K562 (cell line): ENCODE measurements around the gene NUP43. TPM values are rescaled to one million over a fixed set of nuclear protein-coding genes. Genes with fewer than 3 reads are reported as not detected.

Experiments used
- BCLAF1 ChIP-seq, 2 experiments: fragments of 450-650 bp in 1 of 2; IDR thresholded peaks; 2 replicates each; pipeline ENCODE4 v1.6.1; 2011 to 2017; ENCODE audit warnings: low read depth in 2 of 2, antibody characterized with exemption in 1 of 2, borderline replicate concordance in 1 of 2, low read length in 1 of 2, mild to moderate bottlenecking in 1 of 2, mixed read lengths in 1 of 2; ENCODE audit not compliant: control insufficient read depth in 1 of 2
- DIDO1 ChIP-seq: fragments of 450-650 bp; IDR thresholded peaks from 2 replicates; pipeline ENCODE4 v1.6.1; 2016; ENCODE audit warnings: low read depth, missing biosample characterization, missing genetic modification characterization
- ELF2 ChIP-seq: fragments of 250-450 bp; sonication (Bioruptor Pico); IDR thresholded peaks from 2 replicates; pipeline ENCODE4 v1.5.0; 2021; ENCODE audit warnings: mild to moderate bottlenecking
- ETV6 ChIP-seq, 3 experiments: fragments of 150-350 bp in 1 of 3; sonication (generic) in 1 of 3; formaldehyde crosslinking in 1 of 3; IDR thresholded peaks; 2 replicates each; pipeline versions ENCODE4 v1.6.1 to v1.8.0; 2014 to 2022; ENCODE audit warnings: borderline replicate concordance in 2 of 3, low read depth in 2 of 3, antibody characterized with exemption in 1 of 3, low read length in 1 of 3, mild to moderate bottlenecking in 1 of 3, missing genetic modification reagents in 1 of 3
- HDGF ChIP-seq: fragments of 450-650 bp; IDR thresholded peaks from 2 replicates; pipeline ENCODE4 v1.6.1; 2016
- HMGXB4 ChIP-seq: sonication (generic); formaldehyde crosslinking; IDR thresholded peaks from 2 replicates; pipeline ENCODE4 v1.8.1; 2023; ENCODE audit warnings: mild to moderate bottlenecking, missing genetic modification reagents
- HOXB6 ChIP-seq: fragments of 250-450 bp; sonication (Bioruptor Pico); IDR thresholded peaks from 2 replicates; pipeline ENCODE4 v1.5.1; 2022; ENCODE audit warnings: mild to moderate bottlenecking, borderline replicate concordance
- MCM3 ChIP-seq: fragments of 450-650 bp; IDR thresholded peaks from 2 replicates; pipeline ENCODE4 v1.6.1; 2016
- MYNN ChIP-seq, 2 experiments: sonication (generic); formaldehyde crosslinking in 1 of 2; IDR thresholded peaks; 2 replicates each; pipeline versions ENCODE4 v1.5.0 to v1.6.1; 2016 to 2020; ENCODE audit warnings: antibody characterized with exemption in 1 of 2, missing genetic modification reagents in 1 of 2
- NR3C1 ChIP-seq: sonication (generic); formaldehyde crosslinking; IDR thresholded peaks from 2 replicates; pipeline ENCODE4 v1.8.1; 2022; ENCODE audit warnings: missing genetic modification reagents
- RBM39 ChIP-seq: fragments of 200-400 bp; formaldehyde crosslinking; optimal IDR thresholded peaks from 2 replicates; pipeline ENCODE3; 2018; ENCODE audit warnings: low read depth, low read length
- SMAD2 ChIP-seq: fragments of 150-350 bp; IDR thresholded peaks from 2 replicates; pipeline ENCODE4 v1.6.1; 2014; ENCODE audit warnings: low read depth, mild to moderate bottlenecking, low read length
- SRSF7 ChIP-seq: fragments of 200-400 bp; formaldehyde crosslinking; optimal IDR thresholded peaks from 2 replicates; pipeline ENCODE3; 2017; ENCODE audit warnings: mild to moderate bottlenecking, low read depth, low read length
- TFAM ChIP-seq: fragments of 250-450 bp; sonication (Bioruptor Pico); conservative IDR thresholded peaks from 2 replicates; pipeline ENCODE4 v1.5.0; 2021; ENCODE audit warnings: mild to moderate bottlenecking, moderate library complexity
- ZC3H8 ChIP-seq: fragments of 450-650 bp; IDR thresholded peaks from 2 replicates; pipeline ENCODE4 v1.6.1; 2017
- ZEB2 ChIP-seq: fragments of 450-650 bp; IDR thresholded peaks from 2 replicates; pipeline ENCODE4 v1.6.1; 2016
- ZNF121 ChIP-seq: sonication (generic); formaldehyde crosslinking; conservative IDR thresholded peaks from 2 replicates; pipeline ENCODE4 v1.8.0; 2022; ENCODE audit warnings: missing genetic modification reagents
- ZNF311 ChIP-seq: fragments of 250-450 bp; sonication (Bioruptor Pico); IDR thresholded peaks from 2 replicates; pipeline ENCODE4 v1.4.0; 2020; ENCODE audit warnings: mild to moderate bottlenecking, moderate library complexity
- polyA plus RNA-seq, 8 experiments: library from polyadenylated mRNA; depleted of rRNA in 4 of 8; stranded (reverse) in 5 of 8; unstranded in 3 of 8; fragments of >200 nt; fragmentation: Nextera tagmentation in 2 of 8; fragmentation: Illumina TruSeq in 1 of 8; extraction: Ambion mirVana in 2 of 8; extraction: Trizol in 1 of 8; gene quantifications; 2 replicates each; pipeline versions ENCODE4 v1.2.1 to v1.2.3, GENCODE V29; 2011 to 2014; ENCODE audit warnings: inconsistent platforms in 1 of 8, missing spikeins in 1 of 8
- total RNA-seq, 7 experiments: library from RNA; depleted of rRNA in 6 of 7; stranded (reverse); fragments of >200 nt in 6 of 7; fragmentation: Illumina TruSeq in 2 of 7; extraction: Trizol in 2 of 7; gene quantifications; 2 replicates each; pipeline versions ENCODE4 v1.2.1 to v1.2.3, GENCODE V29; 2011 to 2021; ENCODE audit warnings: low replicate concordance in 1 of 7
- TF ChIP-seq, protein P1 (sequence below): IDR thresholded peaks from 3 replicates; pipeline ENCODE4 v1.6.1; 2011; ENCODE audit warnings: borderline replicate concordance, mild to moderate bottlenecking; ENCODE audit not compliant: insufficient read length, insufficient read depth
- TF ChIP-seq, protein P2 (sequence below): fragments of 450-650 bp; IDR thresholded peaks from 2 replicates; pipeline ENCODE4 v1.6.1; 2016; ENCODE audit warnings: missing biosample characterization, missing genetic modification characterization
- TF ChIP-seq, protein P3 (sequence below): fragments of 250-450 bp; sonication (Bioruptor Pico); IDR thresholded peaks from 2 replicates; pipeline ENCODE4 v1.4.0; 2020; ENCODE audit warnings: mild to moderate bottlenecking, moderate library complexity

NUP43 gene
- total and polyA plus RNA-seq, 9 of the 15 experiments (the other 6 are each of a cell fraction or from before 2014, with no cell fraction given), result 28.9 to 136 (median 67.4) TPM

- TF ChIP-seq, protein P1, sequence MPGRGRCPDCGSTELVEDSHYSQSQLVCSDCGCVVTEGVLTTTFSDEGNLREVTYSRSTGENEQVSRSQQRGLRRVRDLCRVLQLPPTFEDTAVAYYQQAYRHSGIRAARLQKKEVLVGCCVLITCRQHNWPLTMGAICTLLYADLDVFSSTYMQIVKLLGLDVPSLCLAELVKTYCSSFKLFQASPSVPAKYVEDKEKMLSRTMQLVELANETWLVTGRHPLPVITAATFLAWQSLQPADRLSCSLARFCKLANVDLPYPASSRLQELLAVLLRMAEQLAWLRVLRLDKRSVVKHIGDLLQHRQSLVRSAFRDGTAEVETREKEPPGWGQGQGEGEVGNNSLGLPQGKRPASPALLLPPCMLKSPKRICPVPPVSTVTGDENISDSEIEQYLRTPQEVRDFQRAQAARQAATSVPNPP, result no peak
- TF ChIP-seq SRSF7 (no peak), ELF2 (CRISPR knock-in tag) (no peak), MCM3 (no peak), DIDO1 (tag) (no peak), SMAD2 (no peak), TFAM (CRISPR knock-in tag) (no peak), BCLAF1 (IDR thresholded peaks at IDR 0.05; ENCODE audit: borderline replicate concordance in 1 of 2, control insufficient read depth in 1 of 2, low read depth in 2 of 2, low read length in 1 of 2) (no peak), ZNF311 (CRISPR knock-in tag) (no peak), HOXB6 (no peak), ZC3H8 (no peak), ZNF121 (CRISPR knock-in tag) (no peak), HDGF (no peak), HMGXB4 (CRISPR knock-in tag) (no peak), RBM39 (peak; percentile 69), ETV6 (IDR thresholded peaks at IDR 0.05; ENCODE audit: borderline replicate concordance in 1 of 2, low read depth in 2 of 2, low read length in 1 of 2) (no peak), ETV6 (CRISPR knock-in tag; IDR thresholded peaks at IDR 0.05; ENCODE audit: borderline replicate concordance) (no peak), MYNN (IDR thresholded peaks at IDR 0.05) (0 out of 2 replicates have a peak, but pooled peaks have one; percentile 38), MYNN (CRISPR knock-in tag; IDR thresholded peaks at IDR 0.05) (no peak), ZEB2 (peak; percentile 84), NR3C1 (CRISPR knock-in tag) (0 out of 2 replicates have a peak, but pooled peaks have one; percentile 77)
- TF ChIP-seq, protein P2, sequence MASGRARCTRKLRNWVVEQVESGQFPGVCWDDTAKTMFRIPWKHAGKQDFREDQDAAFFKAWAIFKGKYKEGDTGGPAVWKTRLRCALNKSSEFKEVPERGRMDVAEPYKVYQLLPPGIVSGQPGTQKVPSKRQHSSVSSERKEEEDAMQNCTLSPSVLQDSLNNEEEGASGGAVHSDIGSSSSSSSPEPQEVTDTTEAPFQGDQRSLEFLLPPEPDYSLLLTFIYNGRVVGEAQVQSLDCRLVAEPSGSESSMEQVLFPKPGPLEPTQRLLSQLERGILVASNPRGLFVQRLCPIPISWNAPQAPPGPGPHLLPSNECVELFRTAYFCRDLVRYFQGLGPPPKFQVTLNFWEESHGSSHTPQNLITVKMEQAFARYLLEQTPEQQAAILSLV (tag), result no peak
- TF ChIP-seq, protein P3, sequence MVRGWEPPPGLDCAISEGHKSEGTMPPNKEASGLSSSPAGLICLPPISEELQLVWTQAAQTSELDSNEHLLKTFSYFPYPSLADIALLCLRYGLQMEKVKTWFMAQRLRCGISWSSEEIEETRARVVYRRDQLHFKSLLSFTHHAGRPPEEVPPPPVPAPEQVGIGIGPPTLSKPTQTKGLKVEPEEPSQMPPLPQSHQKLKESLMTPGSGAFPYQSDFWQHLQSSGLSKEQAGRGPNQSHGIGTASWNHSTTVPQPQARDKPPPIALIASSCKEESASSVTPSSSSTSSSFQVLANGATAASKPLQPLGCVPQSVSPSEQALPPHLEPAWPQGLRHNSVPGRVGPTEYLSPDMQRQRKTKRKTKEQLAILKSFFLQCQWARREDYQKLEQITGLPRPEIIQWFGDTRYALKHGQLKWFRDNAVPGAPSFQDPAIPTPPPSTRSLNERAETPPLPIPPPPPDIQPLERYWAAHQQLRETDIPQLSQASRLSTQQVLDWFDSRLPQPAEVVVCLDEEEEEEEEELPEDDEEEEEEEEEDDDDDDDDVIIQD (CRISPR knock-in tag), result no peak
Observed at GRCh38 chr6:149750136-149750609, 3.8 kb upstream of the NUP43 start (continued).
